GM10847 (cell line): ENCODE results near the gene ZNF473.

Experiments
- POLR2A ChIP-seq: IDR thresholded peaks from 2 replicates; pipeline ENCODE4 v1.6.1; 2011; ENCODE audit not compliant: insufficient read length; ENCODE audit errors: extremely low read depth

ZNF473 gene

GRCh38 chr19:50036908-50037307 lies 11.1 kb downstream of the ZNF473 start:
- no peak for TF ChIP-seq POLR2A

DNA sequence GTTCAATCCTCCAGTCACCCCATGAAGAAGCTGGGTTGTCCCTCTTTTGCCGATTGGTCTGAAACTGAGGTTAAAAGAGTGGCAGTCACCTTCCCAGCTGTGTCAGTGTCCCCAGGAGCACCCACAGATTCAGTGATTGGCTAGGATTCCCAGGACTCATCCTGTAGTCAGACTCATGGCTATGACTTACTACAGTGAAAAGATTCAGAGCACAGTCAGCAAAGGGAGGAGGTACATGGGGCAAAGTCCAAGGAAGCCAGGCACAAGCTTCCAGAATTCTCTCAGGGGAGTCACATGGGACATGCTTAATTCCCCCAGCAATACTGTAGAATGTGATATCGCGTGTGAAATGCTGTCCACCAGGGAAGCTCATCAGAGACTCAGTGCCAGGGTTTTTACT lies 14.2 kb downstream of the ZNF473 start:
- TF ChIP-seq POLR2A: no peak

DNA sequence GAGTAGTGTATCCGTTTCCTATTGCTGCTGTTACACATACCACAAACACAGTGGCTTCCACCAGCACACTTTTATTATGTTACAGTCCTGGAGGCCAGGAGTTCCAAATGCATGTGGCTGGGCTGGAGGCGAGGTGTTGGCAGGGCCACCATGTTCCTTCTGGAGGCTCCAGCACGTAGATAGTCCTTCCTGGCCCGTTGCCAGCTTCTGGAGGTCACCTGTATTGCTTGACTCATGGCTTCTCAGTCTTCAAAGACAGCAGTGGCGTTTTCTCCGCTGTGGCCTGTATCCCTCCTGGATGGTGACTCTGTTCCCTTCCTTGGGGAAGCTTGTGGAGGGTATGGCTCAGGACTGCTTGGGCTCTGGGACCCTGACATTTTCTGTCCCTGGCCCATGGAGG lies 15.2 kb downstream of the ZNF473 start:
- no peak for TF ChIP-seq POLR2A

GRCh38 chr19:50042363-50043024 lies 16.7 kb downstream of the ZNF473 start:
- TF ChIP-seq POLR2A: no peak

DNA sequence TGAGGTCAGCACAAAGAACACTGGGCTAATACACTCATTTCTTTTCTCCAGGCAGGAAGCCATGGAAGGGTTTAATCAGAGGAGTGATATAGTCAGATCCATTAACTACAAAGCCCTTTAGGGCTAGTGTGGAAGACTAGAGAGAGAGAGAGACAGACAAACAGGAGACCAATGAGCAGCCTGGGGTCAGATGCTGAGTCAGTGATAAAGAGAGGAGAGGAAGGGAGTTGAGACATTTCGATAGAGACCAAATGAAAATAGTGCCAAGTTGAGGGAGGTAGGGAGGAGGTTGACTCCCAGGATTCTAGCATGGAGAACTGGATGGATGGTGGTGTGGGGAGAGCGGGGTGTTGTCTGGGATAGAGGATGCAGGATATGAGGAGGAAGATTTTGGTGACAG lies 18.2 kb downstream of the ZNF473 start:
- no peak for TF ChIP-seq POLR2A

GRCh38 chr19:50044922-50045321 lies 19.1 kb downstream of the ZNF473 start:
- TF ChIP-seq POLR2A: no peak

DNA sequence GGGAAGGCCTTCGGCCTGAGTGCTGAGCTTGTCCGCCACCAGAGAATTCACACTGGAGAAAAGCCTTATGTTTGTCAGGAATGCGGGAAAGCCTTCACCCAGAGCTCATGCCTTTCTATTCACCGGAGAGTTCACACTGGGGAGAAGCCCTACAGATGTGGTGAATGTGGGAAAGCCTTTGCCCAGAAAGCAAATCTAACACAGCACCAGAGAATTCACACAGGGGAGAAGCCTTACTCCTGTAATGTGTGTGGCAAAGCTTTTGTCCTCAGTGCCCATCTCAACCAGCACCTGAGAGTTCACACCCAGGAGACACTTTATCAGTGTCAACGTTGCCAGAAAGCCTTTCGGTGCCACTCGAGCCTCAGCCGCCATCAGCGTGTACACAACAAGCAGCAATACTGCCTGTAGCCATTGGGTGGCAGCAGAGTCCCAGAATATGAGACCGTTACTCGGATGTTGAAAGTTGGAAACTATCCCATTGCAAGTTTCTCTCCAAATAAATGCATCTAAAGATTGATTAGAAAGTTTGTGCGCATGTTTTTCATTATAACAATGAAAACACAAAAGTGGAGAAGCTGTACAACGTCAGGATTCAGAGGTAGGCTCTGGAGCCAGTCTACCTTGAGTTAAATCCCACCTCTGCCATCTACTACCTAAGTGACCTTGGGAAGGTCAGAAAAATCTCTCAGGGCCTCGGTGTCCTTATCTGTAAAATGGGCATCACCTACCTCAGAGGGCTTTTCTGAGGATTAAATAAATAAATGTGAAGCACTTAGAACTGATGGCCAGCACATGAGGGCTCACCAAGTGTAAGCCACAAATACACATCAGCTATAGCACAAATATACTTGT lies 21.1 kb downstream of the ZNF473 start:
- no peak for TF ChIP-seq POLR2A

DNA sequence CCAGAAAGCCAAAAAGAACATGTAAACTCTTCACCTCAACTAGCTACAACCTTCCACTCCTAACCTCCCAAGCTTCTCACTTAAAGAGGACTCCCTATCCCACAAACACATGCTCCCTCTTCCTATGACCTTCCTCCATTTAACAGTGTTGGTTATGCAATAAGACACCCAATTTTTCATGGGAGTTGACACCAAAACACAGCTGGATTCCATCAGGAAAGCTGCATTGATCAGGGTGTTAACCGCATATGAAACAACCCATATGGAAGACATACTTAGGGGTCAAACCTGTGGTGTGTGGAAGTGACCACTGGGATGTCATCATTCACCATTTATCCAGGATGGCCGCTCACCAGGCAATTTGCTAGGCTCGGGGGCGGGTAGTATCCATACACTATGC lies 21.9 kb downstream of the ZNF473 start:
- no peak for TF ChIP-seq POLR2A

GRCh38 chr19:50050406-50051227 lies 24.8 kb downstream of the ZNF473 start:
- no peak for TF ChIP-seq POLR2A

DNA sequence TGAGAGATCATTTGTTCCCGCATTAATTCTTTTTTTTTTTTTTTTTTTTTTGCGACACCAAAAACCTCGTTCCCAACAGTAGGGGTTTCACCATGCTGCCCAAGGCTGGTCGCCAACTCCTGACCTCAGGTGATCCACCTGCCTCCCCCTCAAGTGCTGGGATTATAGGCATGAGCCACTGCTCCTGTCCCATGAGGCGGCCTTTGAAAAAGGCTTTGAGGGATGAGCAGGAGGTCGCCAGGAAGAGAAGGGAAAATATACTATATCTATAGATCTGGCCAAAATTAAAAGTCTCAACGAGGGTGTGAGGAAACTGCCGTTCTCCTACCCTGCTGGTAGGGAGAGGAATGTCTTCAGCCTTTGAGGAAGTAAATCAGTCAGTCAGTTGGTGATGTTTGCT lies 26.2 kb downstream of the ZNF473 start:
- no peak for TF ChIP-seq POLR2A

DNA sequence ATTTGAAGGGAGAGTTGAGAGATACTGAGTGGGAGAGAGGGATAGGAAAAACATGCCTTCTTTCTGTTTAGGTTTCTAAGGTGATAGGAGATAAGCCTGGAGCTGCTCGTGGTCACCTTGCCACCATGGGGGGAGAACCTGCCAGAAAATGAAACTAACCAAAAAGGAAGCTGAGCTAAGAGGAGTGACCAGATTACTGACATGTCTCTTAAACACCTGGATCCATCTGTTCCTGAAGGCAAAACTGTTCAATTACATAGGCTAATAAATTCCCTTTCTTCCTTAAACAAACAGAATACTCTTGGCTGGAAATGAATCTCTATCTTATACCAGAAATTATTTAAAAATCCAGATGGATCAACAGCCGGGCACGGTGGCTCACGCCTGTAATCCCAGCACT lies 27.3 kb downstream of the ZNF473 start:
- TF ChIP-seq POLR2A: no peak

- TF ChIP-seq POLR2A: no peak
These were observed 32.6 kb downstream of the ZNF473 start for GRCh38 chr19:50058425-50058824.

DNA sequence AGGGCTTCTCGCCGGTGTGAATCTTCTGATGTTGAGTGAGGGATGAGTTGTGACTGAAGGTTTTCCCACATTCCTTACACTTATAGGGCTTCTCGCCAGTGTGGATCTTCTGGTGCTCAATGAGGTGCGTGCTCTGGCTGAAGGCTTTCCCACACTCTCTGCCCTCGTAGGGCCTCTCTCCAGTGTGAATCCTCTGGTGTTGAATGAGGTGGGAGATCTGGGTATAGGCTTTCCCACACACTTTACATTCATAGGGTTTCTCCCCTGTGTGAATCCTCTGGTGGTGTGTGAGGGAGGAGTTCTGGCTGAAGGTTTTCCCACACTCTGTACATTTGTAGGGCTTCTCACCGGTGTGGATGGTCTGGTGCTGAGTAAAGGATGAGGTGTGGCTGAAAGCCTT lies 33.2 kb downstream of the ZNF473 start:
- TF ChIP-seq POLR2A: no peak

GRCh38 chr19:50060107-50060506 lies 34.3 kb downstream of the ZNF473 start:
- TF ChIP-seq POLR2A: no peak

GRCh38 chr19:50061650-50062049 lies 35.8 kb downstream of the ZNF473 start:
- TF ChIP-seq POLR2A: no peak

DNA sequence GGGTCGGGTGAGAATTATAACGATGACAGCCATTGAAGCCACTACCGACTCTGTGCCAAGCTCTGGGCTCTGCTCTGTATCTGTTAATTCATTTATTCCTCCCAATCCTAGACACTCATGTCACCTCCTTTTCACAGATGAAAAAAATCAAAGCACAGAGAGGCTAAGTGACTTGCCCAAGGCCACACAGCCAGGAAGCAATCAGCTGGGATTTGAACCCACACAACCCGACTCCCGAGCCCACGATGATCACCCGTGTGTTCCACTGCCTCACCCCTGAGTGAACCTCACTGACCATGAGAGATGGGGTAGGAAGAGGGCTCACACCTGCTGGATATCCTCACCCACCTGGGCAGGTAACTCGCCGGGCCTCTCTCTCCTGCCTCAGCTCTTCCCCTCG lies 40.1 kb downstream of the ZNF473 start:
- no peak for TF ChIP-seq POLR2A
